Measurements from ENCODE around the gene ALS2. TPM values are rescaled to one million over a fixed set of nuclear protein-coding genes. Genes with fewer than 3 reads are reported as not detected.
"Not testable (repeated sequence)": the region's sequence is repeated elsewhere in the genome, so short reads cannot be mapped to it uniquely, and the experiment has no call there.

ALS2 gene
- total RNA-seq, 1 experiment from 2014 or later, result 26.4 TPM

- DNase-seq (ENCODE audit: low read depth), result no peak
These were observed 13.6 kb upstream of the ALS2 start for GRCh38 chr2:201794294-201794693.

DNA sequence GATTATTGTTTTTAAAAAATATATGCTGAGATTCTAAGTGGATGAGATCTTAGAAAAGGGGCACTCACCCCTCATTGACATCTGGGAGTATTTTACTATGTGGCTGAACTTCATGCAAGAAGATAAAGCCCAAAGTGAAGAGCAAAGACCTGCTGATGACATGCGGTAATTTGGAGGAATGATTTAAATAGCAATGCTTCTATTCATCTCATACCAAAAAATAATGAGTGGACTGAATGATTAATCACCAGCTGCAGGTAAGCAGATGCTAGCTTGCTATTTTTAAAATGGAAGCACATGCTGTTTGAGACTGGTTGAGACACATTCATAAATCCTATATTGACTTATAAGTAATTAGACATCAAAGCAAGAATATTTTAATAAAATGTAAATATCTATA lies 12.9 kb upstream of the ALS2 start:
- peak; percentile 29 for DNase-seq (ENCODE audit: low read depth)

DNA sequence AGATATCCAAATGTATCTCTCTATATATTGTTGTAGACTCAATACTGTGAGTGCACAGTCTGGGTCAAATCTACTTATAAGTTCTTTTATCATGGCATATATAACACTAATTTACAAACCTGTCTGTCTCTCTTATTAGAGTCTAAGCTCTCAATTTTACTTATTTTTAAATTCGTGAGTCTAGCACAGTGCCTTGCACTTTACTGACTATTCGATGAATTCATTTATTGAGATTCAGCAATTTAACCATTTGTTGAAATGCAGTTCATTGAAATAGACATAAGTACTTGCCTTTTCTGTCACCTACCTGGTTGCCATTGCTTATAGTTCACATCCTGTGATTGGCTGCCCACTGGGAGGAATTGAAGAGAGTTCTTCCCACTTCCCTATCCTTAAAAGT lies 10.3 kb upstream of the ALS2 start:
- no peak for DNase-seq (ENCODE audit: low read depth)

DNA sequence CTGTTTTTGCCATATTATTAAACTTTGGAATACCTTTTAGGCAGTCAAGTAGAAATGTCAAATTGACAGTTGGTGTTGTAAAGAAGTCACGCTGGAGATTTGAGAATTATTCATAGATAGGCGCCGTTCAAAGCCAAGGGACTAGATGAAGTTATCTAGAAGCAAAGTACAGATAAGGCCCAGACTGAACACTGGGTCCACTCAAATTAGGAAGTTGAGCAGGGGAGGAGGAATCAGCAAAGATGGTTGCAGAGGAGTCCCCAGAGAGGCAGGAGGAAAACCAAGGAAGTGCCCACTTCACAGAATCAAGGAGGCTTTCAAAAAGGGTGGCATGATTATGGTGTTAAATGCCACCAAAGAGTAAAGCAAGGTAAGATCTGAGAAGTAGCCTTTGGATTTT lies 9.6 kb upstream of the ALS2 start:
- DNase-seq (ENCODE audit: low read depth), result no peak

DNA sequence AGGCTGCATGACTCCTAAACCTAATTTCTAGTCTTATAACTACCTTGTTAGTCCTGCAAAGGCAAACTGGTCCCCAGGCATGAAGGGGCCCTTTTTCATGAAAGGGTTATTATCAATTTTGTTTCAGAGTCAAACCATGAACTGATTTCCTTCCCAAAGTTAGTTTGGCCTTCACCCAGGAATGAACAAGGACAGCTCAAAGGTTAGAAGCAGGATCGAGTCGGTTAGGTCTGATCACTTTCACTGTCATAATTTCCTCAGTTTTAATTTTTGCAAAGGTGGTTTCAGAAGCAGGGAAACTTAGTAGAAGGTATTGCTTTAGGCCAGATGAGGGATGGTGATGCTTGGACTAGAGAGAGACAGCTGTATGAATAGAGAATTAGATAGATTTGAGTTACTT lies 8.7 kb upstream of the ALS2 start:
- DNase-seq (ENCODE audit: low read depth), result no peak

DNA sequence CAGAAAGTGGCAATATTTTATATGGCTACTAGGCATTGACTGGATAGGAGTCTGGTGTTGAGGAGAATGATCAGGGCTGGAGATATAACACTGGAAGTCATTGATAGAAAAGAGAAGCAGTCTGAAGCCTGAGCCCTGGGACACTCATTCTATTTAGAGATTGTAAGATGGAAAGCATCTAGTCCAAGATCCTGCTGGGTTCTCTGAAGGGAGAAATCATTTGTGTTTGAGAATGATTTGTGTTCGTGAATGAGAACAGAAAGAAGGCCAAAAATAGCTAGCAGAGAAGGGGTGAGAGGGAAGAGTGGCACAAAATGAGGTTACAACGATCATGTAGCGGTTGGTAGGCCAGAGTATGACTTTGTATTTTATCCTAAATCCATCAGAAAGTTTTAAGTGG lies 7.6 kb upstream of the ALS2 start:
- no peak for DNase-seq (ENCODE audit: low read depth)

GRCh38 chr2:201786471-201786870 lies 5.7 kb upstream of the ALS2 start:
- peak; percentile 41 for DNase-seq (ENCODE audit: low read depth)

DNA sequence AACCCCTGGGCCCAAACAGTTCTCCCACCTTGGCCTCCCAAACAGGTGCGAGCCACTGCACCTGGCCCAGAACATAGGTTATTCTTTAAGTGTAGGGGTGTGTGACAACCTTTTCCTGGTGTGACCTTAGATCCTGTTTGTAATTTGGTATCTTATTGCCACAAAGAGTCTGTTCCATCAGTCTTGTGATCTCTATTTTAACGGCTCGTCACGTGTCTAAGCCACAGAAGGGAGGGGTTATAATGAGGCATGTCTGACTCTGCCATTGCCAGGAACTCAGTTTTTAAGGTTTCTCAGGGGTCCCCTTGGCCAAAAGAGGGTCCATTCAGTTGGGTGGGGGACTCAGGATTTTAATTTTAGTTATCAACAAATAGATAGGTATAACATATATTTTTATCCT lies 4.4 kb upstream of the ALS2 start:
- no peak for DNase-seq (ENCODE audit: low read depth)

DNA sequence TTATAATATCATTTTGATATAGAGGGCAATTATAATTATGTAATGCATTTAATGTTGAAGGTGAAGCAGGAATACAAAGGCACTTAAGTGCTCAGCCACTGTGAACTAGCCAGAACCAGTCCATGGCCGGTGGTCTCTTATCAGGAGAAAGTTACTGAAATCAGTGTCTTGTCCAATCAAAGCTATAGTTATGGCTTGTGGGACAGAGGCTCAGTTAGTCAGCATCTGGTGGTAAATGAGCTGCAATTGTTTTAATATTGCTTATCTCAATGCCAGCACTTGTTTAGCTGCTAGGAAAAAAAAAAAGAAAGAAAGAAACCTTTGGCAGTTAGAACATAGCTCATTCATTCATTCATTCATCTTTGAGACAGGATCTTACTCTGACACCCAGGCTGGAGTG lies 3.8 kb upstream of the ALS2 start:
- no peak for DNase-seq (ENCODE audit: low read depth)

- DNase-seq (ENCODE audit: low read depth), result peak; percentile 25
These were observed 871 bp upstream of the ALS2 start for GRCh38 chr2:201781557-201782051.

DNA sequence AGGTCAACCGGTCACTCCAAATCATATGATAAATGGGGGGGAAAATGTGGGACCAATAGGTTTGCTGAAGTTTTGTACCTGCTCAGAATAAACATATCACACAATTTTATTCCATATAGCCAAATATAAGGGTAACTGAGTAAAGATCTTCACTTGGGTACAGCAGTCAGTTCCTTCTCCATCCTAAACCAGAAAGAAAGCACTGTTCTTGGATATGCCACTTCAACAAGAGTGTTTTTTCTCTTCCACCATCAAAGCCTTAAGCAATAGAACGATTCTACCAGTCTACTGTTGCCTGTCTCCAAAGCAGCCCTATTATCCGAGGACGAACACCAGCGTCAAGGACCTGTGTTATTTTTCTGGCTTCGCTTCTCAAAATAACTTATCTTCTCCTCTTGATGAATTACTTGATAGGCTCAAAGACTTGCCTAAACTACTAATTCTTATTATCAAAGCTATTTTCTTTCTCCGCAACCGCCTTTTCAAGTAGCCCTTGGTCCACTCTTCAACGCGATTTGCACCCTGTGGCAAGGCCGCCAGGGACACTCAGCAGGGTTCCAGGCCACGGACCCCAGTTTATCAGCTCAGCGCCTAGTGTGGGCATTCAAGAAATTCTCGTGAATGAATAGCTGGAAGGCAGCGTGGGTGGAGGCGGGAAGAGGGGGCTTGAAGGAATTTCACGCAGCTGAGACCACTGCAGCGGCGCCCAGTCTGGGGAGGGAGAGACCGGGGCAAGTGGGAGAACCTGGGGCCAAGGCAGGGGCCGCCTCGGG lies 646 bp downstream of the ALS2 start:
- DNase-seq (ENCODE audit: low read depth), result peak; percentile 27

DNA sequence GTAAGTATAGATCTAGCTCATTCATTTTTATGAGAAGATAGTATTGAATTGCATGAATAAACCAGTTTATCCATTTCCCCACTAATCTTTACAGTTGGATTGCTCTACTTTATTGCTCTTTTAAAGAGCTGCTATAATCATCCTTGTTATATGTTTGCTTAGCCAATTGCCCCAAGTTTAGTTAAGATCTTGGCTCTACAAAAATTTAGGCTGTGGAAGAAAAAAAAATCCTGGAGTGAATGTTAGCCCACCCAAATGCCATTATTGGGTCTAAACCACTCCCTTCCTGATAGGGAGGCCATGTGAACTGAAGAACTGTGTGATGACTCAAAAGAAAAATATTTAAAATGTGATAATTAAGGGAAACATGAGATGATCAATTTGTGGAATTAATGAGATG lies 2.9 kb downstream of the ALS2 start:
- DNase-seq (ENCODE audit: low read depth), result no peak

DNA sequence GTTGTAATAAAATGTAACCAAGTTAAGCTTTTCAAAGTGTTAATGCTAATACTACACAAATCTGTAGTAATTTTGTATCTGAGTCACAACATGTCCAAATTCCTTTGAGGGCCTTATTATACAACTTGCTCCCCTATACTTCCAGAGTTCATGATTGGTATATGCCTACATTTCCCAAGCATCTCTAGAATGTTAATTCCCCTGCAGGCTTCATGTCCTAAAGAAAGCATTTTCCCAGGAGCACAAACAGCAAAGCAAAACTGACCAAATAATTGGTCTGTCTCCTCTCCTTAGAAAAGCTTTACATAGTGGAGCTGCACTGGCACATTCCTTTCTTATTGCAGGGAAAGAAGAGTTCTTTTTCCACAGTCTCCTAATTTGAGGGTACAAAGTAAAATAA lies 3.7 kb downstream of the ALS2 start:
- DNase-seq (ENCODE audit: low read depth), result no peak

DNA sequence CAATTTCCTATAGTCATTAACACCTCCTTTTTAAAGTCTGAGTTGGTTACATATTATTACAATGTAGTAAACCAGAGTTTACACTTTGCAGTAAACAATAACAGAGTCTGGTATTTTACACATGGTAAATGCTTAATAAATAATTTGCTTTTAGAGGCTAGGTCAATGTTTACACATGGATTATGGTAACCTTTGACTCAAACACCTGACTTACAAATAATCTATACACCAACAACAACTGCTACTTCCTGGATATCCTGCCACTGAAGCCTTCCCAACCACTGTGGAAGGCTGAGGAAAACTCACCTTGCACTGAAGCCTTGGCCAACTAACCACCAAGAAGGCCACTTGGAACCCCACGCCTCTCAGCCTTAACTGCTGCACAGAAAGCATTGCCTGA lies 5.4 kb downstream of the ALS2 start:
- DNase-seq (ENCODE audit: low read depth), result no peak

DNA sequence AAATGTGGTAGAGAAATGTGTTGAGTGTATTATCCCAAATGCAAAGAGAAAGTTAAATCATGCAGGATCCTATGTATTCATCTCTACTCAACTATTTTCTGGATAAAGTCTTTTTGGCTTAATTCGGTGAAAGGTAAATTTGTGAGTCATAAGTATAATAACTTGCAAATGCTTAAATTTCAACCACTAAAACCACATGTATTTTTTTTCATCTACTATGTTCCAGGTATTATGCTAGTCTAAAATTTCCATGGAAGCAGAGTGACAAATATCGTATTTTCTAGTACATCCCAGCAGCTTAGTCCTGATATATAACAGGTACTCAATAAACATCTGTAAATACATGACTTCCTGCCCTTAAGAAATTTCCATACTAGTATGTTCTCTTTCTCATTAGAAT lies 6.2 kb downstream of the ALS2 start:
- DNase-seq (ENCODE audit: low read depth), result no peak

- no peak for DNase-seq (ENCODE audit: low read depth)
These were observed 6.7 kb downstream of the ALS2 start for GRCh38 chr2:201773990-201774389.

DNA sequence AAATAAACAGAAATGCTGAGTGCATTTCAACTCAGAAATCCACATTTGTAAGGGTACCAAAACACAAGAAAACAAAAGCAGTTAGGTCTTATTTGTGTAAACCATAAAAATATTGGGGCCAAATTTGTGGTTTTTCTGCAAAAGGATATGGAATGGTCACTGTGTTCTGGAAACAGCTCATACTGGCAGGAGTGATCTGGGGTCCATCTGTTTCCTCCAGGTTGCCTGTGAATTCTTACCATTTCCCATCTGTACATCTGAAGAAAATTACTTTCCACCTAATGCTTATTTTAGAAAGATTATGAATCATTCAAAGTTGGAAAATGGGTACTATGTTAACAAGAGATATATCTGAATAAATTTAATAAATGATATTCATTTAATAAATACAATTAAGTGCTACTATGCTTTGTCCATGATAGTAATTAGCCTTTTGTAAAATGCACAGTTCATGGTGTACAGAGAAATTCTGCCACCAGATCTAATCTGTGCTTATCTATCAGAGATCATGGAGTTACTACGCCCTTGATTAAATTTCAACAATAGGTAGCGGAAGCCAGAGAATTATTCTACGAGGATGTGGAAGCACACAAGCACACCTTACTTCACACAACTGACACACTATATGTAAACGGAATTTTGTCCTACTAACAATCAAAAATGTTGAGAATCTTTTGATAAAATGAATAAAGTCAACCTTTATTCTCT lies 10.9 kb downstream of the ALS2 start:
- no peak for DNase-seq (ENCODE audit: low read depth)

DNA sequence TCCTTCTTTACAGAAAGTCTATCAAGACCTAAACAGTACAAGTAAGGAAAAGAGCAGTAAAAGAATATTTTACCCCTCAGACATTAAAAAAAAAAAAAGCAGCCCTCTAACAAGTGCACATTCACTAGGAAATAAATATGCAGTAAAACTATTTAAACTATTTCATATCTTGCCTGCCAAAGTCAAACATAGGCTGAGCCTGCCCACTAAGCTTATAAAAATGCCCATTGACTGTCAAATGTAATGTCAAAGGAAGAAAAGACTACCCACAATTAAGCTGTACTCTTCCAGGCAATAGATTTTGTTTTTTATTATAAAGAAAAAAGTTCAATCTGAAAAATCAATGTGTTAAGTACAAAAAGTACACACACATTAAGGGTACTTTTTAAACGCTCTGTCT lies 11.8 kb downstream of the ALS2 start:
- DNase-seq (ENCODE audit: low read depth), result no peak

DNA sequence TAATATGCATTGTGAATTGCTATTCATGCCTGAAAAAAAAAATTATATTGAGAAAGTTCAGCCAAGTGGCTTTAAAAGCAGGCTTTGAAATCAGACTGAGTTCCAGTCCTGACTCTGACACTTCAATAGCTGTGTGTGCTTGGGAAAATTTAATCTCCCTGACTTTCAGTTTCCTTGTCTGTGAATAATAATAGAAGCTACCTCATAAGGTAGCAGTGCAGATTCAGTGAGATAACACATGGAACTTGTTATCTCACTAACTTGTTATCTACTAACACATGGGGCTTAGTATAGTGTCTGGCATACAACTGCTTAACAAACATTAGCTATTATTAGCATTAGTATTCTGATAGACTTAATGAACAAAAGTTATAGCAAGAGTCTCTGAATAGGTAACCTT lies 14.9 kb downstream of the ALS2 start:
- DNase-seq (ENCODE audit: low read depth), result no peak

DNA sequence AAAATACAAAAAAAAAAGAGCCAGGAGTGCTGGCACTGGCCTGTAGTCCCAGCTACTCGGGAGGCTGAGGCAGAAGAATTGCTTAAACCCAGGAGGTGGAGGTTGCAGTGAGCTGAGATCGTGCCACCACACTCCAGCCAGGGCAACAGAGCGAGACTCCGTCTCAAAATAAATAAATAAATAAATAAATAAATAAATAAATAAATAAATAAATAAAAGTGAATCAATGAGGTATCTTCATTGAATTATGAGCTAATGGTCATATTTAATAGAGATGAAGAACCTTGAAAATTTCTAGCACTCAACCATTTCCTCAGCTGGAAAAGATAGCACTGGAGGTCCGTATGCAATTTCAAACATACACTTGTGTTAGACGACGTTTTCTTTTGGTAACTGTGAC lies 16.3 kb downstream of the ALS2 start:
- DNase-seq (ENCODE audit: low read depth), result not testable (repeated sequence)

- DNase-seq (ENCODE audit: low read depth), result no peak
These were observed 19.6 kb downstream of the ALS2 start for GRCh38 chr2:201761101-201761500.

DNA sequence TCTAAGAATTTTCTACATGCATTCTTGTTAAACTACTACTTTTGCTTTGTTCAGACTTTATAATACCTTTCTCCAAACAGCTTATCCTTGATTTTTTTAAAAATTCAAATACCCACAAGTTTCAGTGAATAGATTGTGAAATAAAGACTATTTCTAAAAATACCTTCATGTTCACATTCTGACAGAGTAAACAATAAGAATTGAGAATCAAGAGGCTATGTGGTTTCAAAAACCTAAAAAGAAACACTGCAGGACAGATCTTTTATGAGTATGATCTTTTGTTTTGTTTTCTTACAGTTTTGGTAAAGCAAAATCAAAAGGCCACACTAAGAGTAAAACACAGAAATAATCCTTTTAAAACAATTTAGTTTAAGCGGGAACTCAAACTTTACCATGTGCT lies 21.2 kb downstream of the ALS2 start:
- DNase-seq (ENCODE audit: low read depth), result no peak

DNA sequence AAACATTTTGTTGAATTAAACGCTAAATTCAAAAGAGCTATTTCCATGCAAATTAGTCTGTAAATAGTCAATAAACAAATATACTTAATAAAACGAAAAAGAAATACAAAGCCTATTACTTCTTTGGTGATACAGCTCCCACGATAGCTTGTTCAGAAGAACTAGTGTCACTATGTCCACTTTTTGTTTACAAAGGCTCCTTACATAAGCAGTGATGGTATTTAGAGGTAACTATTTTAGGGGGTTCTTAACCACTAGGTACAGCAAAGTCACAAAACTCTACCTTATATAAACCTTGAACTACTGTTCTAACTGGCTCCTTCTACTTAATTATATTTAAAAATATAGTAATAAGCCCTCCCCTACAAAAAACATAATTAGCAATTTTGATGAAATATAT lies 21.9 kb downstream of the ALS2 start:
- no peak for DNase-seq (ENCODE audit: low read depth)
